A549 (cell line): ENCODE data around the gene DPEP1.

Experiments used
- CEBPB ChIP-seq, 2 experiments: fragments of >200 bp in 1 of 2; sonication (Bioruptor Twin) in 1 of 2; formaldehyde crosslinking in 1 of 2; IDR thresholded peaks; 2 replicates each; pipeline ENCODE4 v1.6.1; 2012 to 2016
- CTCF ChIP-seq: fragments of >200 bp; sonication (Bioruptor Twin); formaldehyde crosslinking; IDR thresholded peaks from 3 replicates; pipeline ENCODE4 v1.5.1; 2016
- USF2 ChIP-seq: fragments of 450-650 bp; IDR thresholded peaks from 2 replicates; pipeline ENCODE4 v1.6.1; 2014; ENCODE audit warnings: antibody characterized with exemption

GRCh38 chr16:89678258-89678657, 64.8 kb downstream of the DPEP1 start:
- TF ChIP-seq CTCF, result no peak
- no peak for TF ChIP-seq USF2
- TF ChIP-seq CEBPB (IDR thresholded peaks at IDR 0.05), result no peak
